Glutamatergic neuron (in vitro differentiated cells): ENCODE data around the gene GPR137B. TPM values are rescaled to one million over a fixed set of nuclear protein-coding genes. Genes with fewer than 3 reads are reported as not detected.

ENCODE experiments used
- DNase-seq: peaks from one replicate; pipeline ENCODE4 v3.0.0; 2022
- H3K27ac Mint-ChIP-seq: one replicate; pipeline ENCODE4 v1.8.0; 2020; ENCODE audit warnings: mild to moderate bottlenecking, mixed read lengths, inconsistent platforms; ENCODE audit not compliant: unreplicated experiment
- H3K27me3 Mint-ChIP-seq: one replicate; pipeline ENCODE4 v1.8.0; 2020; ENCODE audit warnings: mild to moderate bottlenecking, moderate library complexity, mixed read lengths, inconsistent platforms; ENCODE audit not compliant: unreplicated experiment
- H3K36me3 Mint-ChIP-seq: one replicate; pipeline ENCODE4 v1.8.0; 2020; ENCODE audit warnings: mild to moderate bottlenecking, mixed read lengths, inconsistent platforms; ENCODE audit not compliant: unreplicated experiment
- H3K4me1 Mint-ChIP-seq: one replicate; pipeline ENCODE4 v1.8.0; 2020; ENCODE audit warnings: mild to moderate bottlenecking, low read depth, mixed read lengths, inconsistent platforms; ENCODE audit not compliant: unreplicated experiment
- H3K4me3 Mint-ChIP-seq: one replicate; pipeline ENCODE4 v1.8.0; 2020; ENCODE audit warnings: mild to moderate bottlenecking, mixed read lengths, inconsistent platforms; ENCODE audit not compliant: unreplicated experiment
- H3K9me3 Mint-ChIP-seq: one replicate; pipeline ENCODE4 v1.8.0; 2020; ENCODE audit warnings: mild to moderate bottlenecking, moderate library complexity, mixed read lengths, inconsistent platforms; ENCODE audit not compliant: unreplicated experiment
- total RNA-seq: library from RNA; stranded (reverse); fragmentation: NEBNext Ultra II Directional; extraction: Animal tissue kit (Norgen Biotek cat#: 25700); gene quantifications from one replicate; pipeline ENCODE4 v1.2.1, GENCODE V29; 2021; ENCODE audit not compliant: unreplicated experiment
- TF ChIP-seq, protein P1 (sequence below): fragments of 200-600 bp; sonication (generic); IDR thresholded peaks from one replicate; pipeline ENCODE4 v1.5.0; 2021; ENCODE audit not compliant: partially characterized antibody, unreplicated experiment

GPR137B gene
- total RNA-seq, 1 donor from 2014 or later, result 22.5 TPM

DNA sequence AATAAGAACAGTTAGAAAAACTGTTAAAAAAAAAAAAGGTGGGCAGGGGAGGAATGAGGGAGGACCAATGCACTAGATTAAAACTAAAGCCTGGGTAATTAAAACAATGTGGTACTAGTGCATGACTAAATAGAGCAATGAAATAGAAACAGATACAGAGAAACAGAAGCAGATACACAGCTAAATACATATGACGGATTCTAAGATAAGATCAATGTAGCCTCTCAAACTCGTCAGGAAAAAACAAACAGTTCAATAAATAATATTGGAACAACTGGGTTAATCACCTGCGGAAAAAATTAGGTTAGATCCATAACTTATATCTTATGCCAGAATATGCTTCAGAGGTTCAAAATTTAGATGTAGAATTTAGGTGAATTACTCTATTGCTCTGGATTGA lies 71.2 kb downstream of the GPR137B start:
- Mint-ChIP-seq H3K27me3 (no peaks in the 10 kb centered on the region), H3K27ac (no peak overlapping the region), H3K36me3 (no peaks in the 10 kb centered on the region), H3K4me3 (no peak overlapping the region), H3K9me3 (no peaks in the 10 kb centered on the region), H3K4me1 (no peaks in the 10 kb centered on the region)
- TF ChIP-seq, protein P1, sequence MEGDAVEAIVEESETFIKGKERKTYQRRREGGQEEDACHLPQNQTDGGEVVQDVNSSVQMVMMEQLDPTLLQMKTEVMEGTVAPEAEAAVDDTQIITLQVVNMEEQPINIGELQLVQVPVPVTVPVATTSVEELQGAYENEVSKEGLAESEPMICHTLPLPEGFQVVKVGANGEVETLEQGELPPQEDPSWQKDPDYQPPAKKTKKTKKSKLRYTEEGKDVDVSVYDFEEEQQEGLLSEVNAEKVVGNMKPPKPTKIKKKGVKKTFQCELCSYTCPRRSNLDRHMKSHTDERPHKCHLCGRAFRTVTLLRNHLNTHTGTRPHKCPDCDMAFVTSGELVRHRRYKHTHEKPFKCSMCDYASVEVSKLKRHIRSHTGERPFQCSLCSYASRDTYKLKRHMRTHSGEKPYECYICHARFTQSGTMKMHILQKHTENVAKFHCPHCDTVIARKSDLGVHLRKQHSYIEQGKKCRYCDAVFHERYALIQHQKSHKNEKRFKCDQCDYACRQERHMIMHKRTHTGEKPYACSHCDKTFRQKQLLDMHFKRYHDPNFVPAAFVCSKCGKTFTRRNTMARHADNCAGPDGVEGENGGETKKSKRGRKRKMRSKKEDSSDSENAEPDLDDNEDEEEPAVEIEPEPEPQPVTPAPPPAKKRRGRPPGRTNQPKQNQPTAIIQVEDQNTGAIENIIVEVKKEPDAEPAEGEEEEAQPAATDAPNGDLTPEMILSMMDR, result no peak
- no peak for DNase-seq

DNA sequence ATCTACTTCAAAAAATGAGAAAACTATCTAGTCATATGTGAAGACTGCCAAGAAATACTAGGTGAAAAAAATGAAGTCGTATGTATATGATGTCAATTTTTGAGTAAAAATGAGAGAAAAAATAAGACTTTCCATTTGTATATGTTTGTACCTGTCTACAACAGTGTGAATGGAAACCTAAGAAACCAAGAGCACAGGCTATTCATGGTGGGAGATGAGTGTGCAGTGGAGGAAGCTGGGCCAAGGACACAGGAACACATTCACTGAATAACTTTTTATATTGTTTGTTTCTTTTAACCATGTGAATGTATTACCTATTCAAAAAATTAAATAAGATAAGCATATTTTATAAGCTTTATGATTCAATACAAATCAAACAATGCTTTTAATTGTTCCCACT lies 72.4 kb downstream of the GPR137B start:
- no peak overlapping the region for H3K27ac Mint-ChIP-seq
- TF ChIP-seq, protein P1, result no peak
- no peak for DNase-seq
- H3K36me3 Mint-ChIP-seq, result no peaks in the 10 kb centered on the region
- H3K9me3 Mint-ChIP-seq, result no peaks in the 10 kb centered on the region
- no peaks in the 10 kb centered on the region for H3K4me1 Mint-ChIP-seq
- H3K27me3 Mint-ChIP-seq, result no peaks in the 10 kb centered on the region
- no peak overlapping the region for H3K4me3 Mint-ChIP-seq

DNA sequence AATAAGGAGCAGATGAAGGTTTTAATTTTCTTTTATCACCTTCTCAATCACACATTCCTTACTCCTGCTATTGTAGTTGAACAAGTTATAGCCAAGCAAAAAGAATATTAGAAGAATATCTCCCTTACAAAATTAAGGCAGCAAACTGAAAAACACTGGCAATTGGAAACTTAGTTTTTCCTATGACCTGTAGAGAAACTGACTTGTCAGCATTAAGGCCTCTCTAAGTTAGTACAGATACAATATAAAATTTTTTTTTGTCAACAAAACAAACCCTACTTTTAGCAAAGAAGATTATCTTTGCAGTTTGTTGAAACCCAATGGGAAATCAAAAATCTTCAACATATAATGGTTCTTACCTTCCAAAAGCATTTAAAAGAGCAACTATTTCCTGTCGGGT lies 78.1 kb downstream of the GPR137B start:
- Mint-ChIP-seq H3K4me3 (no peak overlapping the region), H3K4me1 (peaks cover 4% of the 10 kb centered on the region), H3K27ac (no peak overlapping the region), H3K36me3 (no peaks in the 10 kb centered on the region), H3K9me3 (no peaks in the 10 kb centered on the region), H3K27me3 (no peaks in the 10 kb centered on the region)
- TF ChIP-seq, protein P1, result no peak
- no peak for DNase-seq

DNA sequence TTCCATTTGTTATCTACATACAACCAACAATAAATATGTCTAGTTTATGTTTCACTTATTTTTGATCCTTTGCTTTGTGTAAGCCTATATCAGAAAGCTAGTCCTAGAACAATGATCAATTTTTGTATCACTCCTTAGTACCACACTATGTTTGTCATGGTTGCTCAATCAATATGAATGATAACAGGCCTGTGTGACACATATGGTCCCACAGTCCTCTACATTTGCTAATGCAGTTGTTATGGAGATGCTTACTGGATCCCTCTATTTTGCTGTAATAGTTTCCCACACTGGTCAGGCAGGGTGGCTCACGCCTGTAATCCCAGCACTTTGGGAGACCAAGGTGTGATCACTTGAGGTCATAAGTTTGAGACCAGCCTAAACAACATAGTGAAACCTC lies 80.3 kb downstream of the GPR137B start:
- H3K4me1 Mint-ChIP-seq, result peaks cover 4% of the 10 kb centered on the region
- DNase-seq, result no peak
- no peaks in the 10 kb centered on the region for H3K9me3 Mint-ChIP-seq
- no peak overlapping the region for H3K4me3 Mint-ChIP-seq
- no peaks in the 10 kb centered on the region for H3K27me3 Mint-ChIP-seq
- no peak overlapping the region for H3K27ac Mint-ChIP-seq
- no peaks in the 10 kb centered on the region for H3K36me3 Mint-ChIP-seq
- TF ChIP-seq, protein P1, result no peak

DNA sequence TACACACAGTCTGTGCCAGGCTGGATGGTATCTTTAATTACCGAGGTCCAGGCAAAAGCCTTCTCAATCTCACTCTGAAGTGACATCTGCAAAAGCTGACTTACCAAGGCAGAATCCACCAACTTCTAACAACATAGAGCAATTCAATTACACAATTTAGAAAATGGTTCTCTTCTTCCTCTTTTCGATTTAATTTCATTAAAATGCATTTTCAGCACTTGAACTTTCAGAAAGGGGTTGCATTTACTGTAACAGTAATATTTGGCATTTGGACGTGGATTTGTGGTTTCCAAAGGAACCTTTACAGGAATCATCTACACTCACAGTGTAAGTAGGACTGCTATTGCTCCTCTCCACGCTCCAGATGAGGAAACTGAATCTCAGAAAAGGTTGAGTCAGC lies 86.1 kb downstream of the GPR137B start:
- TF ChIP-seq, protein P1, result no peak
- Mint-ChIP-seq H3K27ac (no peak overlapping the region), H3K9me3 (no peaks in the 10 kb centered on the region), H3K4me1 (peaks cover under 1% of the 10 kb centered on the region), H3K4me3 (no peak overlapping the region), H3K36me3 (no peaks in the 10 kb centered on the region), H3K27me3 (no peaks in the 10 kb centered on the region)
- DNase-seq, result no peak
